Fibroblast of lung (primary cell): ENCODE measurements around the gene SLC6A8. TPM values are rescaled to one million over a fixed set of nuclear protein-coding genes. Genes with fewer than 3 reads are reported as not detected.

Experiments used
- DNase-seq, 2 donors: peaks; one replicate each; pipeline versions ENCODE4 v3.0.0 to v3.0.0-alpha.2; 2010; ENCODE audit warnings: low read depth in 2 of 2
- H2AFZ ChIP-seq: 2 replicates; pipeline ENCODE4 v1.5.1; 2012; ENCODE audit warnings: low read length, control low read depth, inconsistent platforms
- H3K27ac ChIP-seq: 2 replicates; pipeline ENCODE4 v1.5.1; 2011; ENCODE audit warnings: low read length, control low read depth; ENCODE audit not compliant: insufficient read depth
- H3K27me3 ChIP-seq: 2 replicates; pipeline ENCODE4 v1.5.1; 2011; ENCODE audit warnings: mild to moderate bottlenecking, low read length; ENCODE audit not compliant: control insufficient read depth, insufficient read depth
- H3K36me3 ChIP-seq: 2 replicates; pipeline ENCODE4 v1.5.1; 2011; ENCODE audit warnings: low read length; ENCODE audit not compliant: control insufficient read depth, insufficient read depth
- H3K4me1 ChIP-seq: 2 replicates; pipeline ENCODE4 v1.5.1; 2011; ENCODE audit warnings: low read length; ENCODE audit not compliant: control insufficient read depth, insufficient read depth; ENCODE audit errors: extremely low read depth
- H3K4me2 ChIP-seq: 2 replicates; pipeline ENCODE4 v1.5.1; 2011; ENCODE audit warnings: low read length, control low read depth; ENCODE audit not compliant: insufficient read depth; ENCODE audit errors: extremely low read depth
- H3K4me3 ChIP-seq, 4 experiments: fragments of 200-600 bp in 1 of 4; sonication (generic) in 1 of 4; replicated peaks in 1 of 4; 2 replicates each; pipeline ENCODE4 v1.5.1; 2011 to 2016; ENCODE audit warnings: low read length in 4 of 4, low read depth in 3 of 4, mild to moderate bottlenecking in 3 of 4, control low read depth in 2 of 4, inconsistent platforms in 1 of 4, mixed read lengths in 1 of 4; ENCODE audit not compliant: insufficient read depth in 1 of 4; ENCODE audit errors: control extremely low read depth in 1 of 4
- H3K79me2 ChIP-seq: 2 replicates; pipeline ENCODE4 v1.5.1; 2012; ENCODE audit warnings: mild to moderate bottlenecking, low read length, inconsistent platforms; ENCODE audit not compliant: control insufficient read depth, insufficient read depth
- H3K9ac ChIP-seq: 2 replicates; pipeline ENCODE4 v1.5.1; 2011; ENCODE audit warnings: mild to moderate bottlenecking, low read length, control low read depth; ENCODE audit not compliant: insufficient read depth
- H3K9me3 ChIP-seq: 2 replicates; pipeline ENCODE4 v1.5.1; 2012; ENCODE audit warnings: low read depth, low read length; ENCODE audit not compliant: control insufficient read depth, insufficient read depth
- H4K20me1 ChIP-seq: 2 replicates; pipeline ENCODE4 v1.5.1; 2011; ENCODE audit warnings: low read length; ENCODE audit not compliant: control insufficient read depth, insufficient read depth; ENCODE audit errors: extremely low read depth
- EZH2 ChIP-seq: IDR thresholded peaks from 2 replicates; pipeline ENCODE4 v1.5.1; 2012; ENCODE audit warnings: low read length, control low read depth, mild to moderate bottlenecking; ENCODE audit errors: missing control alignments
- polyA plus RNA-seq, 2 donors: library from polyadenylated mRNA; depleted of rRNA in 1 of 2; stranded (reverse) in 1 of 2; unstranded in 1 of 2; fragments of >200 nt; gene quantifications; 2 replicates each; pipeline ENCODE4 v1.2.1, GENCODE V29; 2011 to 2012; ENCODE audit warnings: missing spikeins in 1 of 2
- total RNA-seq: library from RNA; depleted of rRNA; stranded (reverse); fragments of >200 nt; gene quantifications from 2 replicates; pipeline ENCODE4 v1.2.1, GENCODE V29; 2014
- TF ChIP-seq, protein P1 (sequence below), 2 donors: IDR thresholded peaks in 1 of 2; conservative IDR thresholded peaks in 1 of 2; 1 replicate in 1 of 2; 2 replicates in 1 of 2; pipeline ENCODE4 v1.5.1; 2011 to 2012; ENCODE audit warnings: low read length in 2 of 2, control low read depth in 1 of 2, inconsistent platforms in 1 of 2, low read depth in 1 of 2, mild to moderate bottlenecking in 1 of 2

The SLC6A8 gene
- total and polyA plus RNA-seq, 2 donors (not counting 1 experiment from before 2014, with no cell fraction given) = 7.7 to 11.1 TPM

DNA sequence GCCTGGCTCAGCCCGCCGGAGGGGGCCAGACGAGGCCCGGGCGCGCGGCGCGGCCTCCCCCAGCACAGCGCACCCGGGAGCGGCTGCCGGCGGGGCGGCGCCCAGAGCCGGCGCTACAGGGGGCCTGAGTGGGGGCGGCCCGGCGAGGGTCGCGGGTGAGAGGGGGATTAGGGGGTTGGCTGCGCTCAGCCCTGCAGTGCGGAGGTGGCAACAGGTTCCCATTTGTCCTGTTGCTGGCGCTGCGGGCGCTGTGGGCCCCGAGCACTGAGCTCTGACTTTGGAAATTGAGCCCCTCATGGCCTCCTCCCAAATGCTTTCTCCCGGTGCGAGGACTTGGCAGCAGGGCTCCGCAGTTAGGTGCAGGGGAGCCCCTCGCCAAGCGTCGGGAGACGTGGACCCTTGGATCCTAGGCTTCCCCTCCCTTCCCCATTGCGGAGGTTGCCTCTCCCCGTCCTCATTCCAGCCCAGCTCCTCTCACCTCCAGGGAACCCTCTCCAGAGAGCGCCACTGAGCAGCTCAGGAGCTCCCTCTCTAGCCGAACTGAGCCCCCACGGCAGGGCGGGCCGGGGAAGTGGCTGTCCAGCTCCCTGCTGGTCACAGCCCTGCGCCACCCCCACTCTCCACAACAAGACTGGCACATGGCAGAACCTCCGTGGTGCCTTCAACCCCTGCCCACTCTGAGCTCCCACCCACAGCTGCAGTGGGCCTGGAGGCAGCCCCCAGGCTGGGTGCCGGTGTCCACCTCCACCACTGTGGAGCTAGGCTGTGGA lies 43.2 kb upstream of the SLC6A8 start:
- Histone ChIP-seq H3K9me3 (no peaks in the 10 kb centered on the region), H3K4me3 (no peak overlapping the region), H3K36me3 (no peaks in the 10 kb centered on the region), H3K4me1 (no peaks in the 10 kb centered on the region), H3K4me2 (no peak overlapping the region), H3K79me2 (no peaks in the 10 kb centered on the region), H4K20me1 (no peaks in the 10 kb centered on the region), H3K27me3 (peaks cover 19% of the 10 kb centered on the region), H2AFZ (no peak overlapping the region), H3K9ac (no peak overlapping the region), H3K27ac (no peak overlapping the region)
- DNase-seq = no peak
- TF ChIP-seq, protein P1, sequence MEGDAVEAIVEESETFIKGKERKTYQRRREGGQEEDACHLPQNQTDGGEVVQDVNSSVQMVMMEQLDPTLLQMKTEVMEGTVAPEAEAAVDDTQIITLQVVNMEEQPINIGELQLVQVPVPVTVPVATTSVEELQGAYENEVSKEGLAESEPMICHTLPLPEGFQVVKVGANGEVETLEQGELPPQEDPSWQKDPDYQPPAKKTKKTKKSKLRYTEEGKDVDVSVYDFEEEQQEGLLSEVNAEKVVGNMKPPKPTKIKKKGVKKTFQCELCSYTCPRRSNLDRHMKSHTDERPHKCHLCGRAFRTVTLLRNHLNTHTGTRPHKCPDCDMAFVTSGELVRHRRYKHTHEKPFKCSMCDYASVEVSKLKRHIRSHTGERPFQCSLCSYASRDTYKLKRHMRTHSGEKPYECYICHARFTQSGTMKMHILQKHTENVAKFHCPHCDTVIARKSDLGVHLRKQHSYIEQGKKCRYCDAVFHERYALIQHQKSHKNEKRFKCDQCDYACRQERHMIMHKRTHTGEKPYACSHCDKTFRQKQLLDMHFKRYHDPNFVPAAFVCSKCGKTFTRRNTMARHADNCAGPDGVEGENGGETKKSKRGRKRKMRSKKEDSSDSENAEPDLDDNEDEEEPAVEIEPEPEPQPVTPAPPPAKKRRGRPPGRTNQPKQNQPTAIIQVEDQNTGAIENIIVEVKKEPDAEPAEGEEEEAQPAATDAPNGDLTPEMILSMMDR (conservative IDR thresholded peaks at IDR 0.05 in 1 of 2, IDR thresholded peaks at IDR 0.05 in 1 of 2; ENCODE audit: low read depth in 1 of 2, low read length in 2 of 2) = no peak
- TF ChIP-seq EZH2 = no peak

DNA sequence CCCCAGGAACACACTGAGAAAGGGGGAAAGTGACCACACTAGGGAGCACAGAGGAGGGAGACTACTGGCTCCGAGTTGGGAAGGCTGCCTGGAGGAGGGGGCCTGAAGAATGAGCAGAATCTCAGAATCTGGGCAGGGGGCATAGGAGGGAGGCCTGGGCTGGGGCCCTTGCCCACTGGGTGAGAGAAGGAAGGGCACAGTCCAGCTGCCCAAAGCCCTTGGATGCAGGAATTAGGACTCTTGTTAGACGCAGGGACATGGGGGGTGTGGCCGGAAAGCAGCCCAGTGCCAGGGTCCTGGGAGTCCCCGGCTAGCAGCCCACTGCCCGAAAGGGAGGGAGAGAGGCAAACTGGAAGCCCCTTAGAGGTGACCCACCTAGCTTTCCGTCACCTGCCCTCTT lies 42.6 kb upstream of the SLC6A8 start:
- H3K79me2 ChIP-seq = no peaks in the 10 kb centered on the region
- no peak overlapping the region for H3K4me2 ChIP-seq
- no peak for DNase-seq
- no peaks in the 10 kb centered on the region for H3K36me3 ChIP-seq
- no peaks in the 10 kb centered on the region for H3K9me3 ChIP-seq
- no peak overlapping the region for H3K9ac ChIP-seq
- peaks cover 19% of the 10 kb centered on the region for H3K27me3 ChIP-seq
- H4K20me1 ChIP-seq = no peaks in the 10 kb centered on the region
- no peak overlapping the region for H3K27ac ChIP-seq
- H3K4me3 ChIP-seq = no peak overlapping the region
- H2AFZ ChIP-seq = no peak overlapping the region
- no peaks in the 10 kb centered on the region for H3K4me1 ChIP-seq
- no peak for TF ChIP-seq EZH2
- TF ChIP-seq, protein P1 (conservative IDR thresholded peaks at IDR 0.05 in 1 of 2, IDR thresholded peaks at IDR 0.05 in 1 of 2; ENCODE audit: low read depth in 1 of 2, low read length in 2 of 2) = no peak

DNA sequence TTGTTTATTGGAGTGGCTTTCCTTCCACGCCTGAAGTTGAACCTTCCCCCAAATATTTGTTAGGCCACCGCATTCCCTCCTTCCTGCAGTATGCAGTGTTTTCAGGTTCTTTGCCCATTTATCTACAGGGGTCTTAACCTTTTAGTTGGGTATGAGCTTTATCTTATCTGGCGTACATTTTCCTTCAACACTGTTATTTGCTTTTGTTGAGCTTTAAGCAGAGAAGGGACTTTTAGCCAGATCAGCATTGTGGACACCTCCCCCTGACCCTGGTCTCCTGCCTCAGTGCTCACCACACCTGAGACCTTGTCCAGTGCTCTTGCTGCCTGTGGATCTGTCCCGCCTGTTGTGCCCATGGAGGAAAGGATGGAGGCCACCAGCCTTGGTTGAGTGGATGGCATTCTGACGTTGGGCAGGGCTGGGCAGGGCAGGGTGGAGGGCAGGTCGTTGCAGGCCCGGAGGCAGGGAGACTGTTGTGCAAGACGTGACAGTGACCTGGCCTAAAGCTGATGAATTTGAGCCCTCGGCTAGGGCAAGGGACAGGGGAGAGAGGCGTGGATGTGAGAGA lies 41.7 kb upstream of the SLC6A8 start:
- no peaks in the 10 kb centered on the region for H3K9me3 ChIP-seq
- H3K9ac ChIP-seq = no peak overlapping the region
- no peak overlapping the region for H3K27ac ChIP-seq
- H2AFZ ChIP-seq = no peak overlapping the region
- H3K4me2 ChIP-seq = no peak overlapping the region
- H3K36me3 ChIP-seq = no peaks in the 10 kb centered on the region
- no peak for DNase-seq
- H3K4me1 ChIP-seq = no peaks in the 10 kb centered on the region
- no peak overlapping the region for H3K4me3 ChIP-seq
- H4K20me1 ChIP-seq = no peaks in the 10 kb centered on the region
- H3K27me3 ChIP-seq = peaks cover 19% of the 10 kb centered on the region
- no peaks in the 10 kb centered on the region for H3K79me2 ChIP-seq
- TF ChIP-seq, protein P1 (conservative IDR thresholded peaks at IDR 0.05 in 1 of 2, IDR thresholded peaks at IDR 0.05 in 1 of 2; ENCODE audit: low read depth in 1 of 2, low read length in 2 of 2) = no peak
- TF ChIP-seq EZH2 = no peak
